HCEC 1CT (cell line): ENCODE data around the gene ABR.
"Not testable (repeated sequence)": the region's sequence is repeated elsewhere in the genome, so short reads cannot be mapped to it uniquely, and the experiment has no call there.

Experiments
- DNase-seq: peaks from one replicate; pipeline ENCODE4 v3.0.0-alpha.2; 2017

The ABR gene

GRCh38 chr17:1199271-1199743 is 19.5 kb upstream of the ABR start:
- not testable (repeated sequence) for DNase-seq

GRCh38 chr17:1197781-1198490 is 18.2 kb upstream of the ABR start:
- DNase-seq, result no peak

DNA sequence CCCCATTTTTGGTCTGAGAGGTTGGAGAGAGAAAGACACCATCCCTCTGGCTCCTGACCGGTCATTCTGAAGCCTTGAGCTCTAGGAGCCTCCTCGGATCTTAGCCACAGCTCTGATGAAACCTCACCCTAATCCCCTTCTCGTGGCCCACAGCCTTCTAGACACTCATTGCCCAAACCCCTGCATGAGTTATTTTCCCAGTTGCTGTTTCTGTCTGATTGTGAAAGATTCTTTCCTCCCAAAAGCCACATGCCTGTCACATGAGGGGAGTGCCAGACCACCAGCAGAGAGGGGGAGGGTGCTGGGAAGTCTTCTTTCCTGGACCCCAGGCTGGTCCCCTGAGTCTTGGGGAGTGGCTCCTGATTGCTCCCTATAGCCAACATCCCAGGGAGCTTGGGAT is 17.6 kb upstream of the ABR start:
- DNase-seq, result peak; percentile 55

GRCh38 chr17:1196946-1197345 is 17.2 kb upstream of the ABR start:
- DNase-seq, result no peak

DNA sequence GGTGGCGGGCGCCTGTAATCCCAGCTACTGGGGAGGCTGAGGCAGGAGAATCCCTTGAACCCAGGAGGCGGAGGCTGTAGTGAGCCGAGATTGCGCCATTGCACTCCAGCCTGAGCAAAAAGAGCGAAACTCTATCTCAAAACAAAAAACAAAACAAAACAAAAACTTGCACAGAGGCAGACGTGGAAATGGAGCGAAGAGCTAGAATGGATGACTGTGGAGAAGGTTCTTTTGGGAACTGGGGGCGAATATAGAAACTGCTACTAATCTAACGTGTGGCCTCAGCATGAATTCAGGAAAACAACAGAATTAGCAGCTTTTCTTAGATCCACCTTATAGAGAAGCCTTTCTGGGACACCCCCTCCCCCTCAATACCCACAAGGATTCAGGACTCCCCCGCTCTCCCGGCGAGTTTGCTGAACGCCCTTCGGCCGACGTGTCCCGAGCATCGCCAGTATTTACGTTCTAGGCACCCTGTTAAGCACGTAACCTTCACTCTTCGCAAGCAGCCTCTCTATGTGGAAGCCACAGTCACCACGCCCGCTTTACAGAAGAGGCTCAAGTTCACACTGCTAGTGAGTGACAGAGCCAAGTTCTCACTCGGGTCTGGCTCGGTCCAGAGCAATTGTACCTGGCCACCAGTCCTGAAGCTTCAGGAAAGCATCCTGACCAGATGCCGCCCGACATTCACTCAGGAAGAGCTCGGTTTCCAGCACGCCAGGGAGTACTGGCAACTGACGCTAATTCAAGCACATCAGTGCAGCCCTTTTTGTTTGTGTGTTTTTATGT is 13.3 kb upstream of the ABR start:
- no peak for DNase-seq

- DNase-seq, result no peak
Observed at GRCh38 chr17:1190751-1191331, 11.1 kb upstream of the ABR start.

GRCh38 chr17:1188812-1189504 is 9.2 kb upstream of the ABR start:
- no peak for DNase-seq

DNA sequence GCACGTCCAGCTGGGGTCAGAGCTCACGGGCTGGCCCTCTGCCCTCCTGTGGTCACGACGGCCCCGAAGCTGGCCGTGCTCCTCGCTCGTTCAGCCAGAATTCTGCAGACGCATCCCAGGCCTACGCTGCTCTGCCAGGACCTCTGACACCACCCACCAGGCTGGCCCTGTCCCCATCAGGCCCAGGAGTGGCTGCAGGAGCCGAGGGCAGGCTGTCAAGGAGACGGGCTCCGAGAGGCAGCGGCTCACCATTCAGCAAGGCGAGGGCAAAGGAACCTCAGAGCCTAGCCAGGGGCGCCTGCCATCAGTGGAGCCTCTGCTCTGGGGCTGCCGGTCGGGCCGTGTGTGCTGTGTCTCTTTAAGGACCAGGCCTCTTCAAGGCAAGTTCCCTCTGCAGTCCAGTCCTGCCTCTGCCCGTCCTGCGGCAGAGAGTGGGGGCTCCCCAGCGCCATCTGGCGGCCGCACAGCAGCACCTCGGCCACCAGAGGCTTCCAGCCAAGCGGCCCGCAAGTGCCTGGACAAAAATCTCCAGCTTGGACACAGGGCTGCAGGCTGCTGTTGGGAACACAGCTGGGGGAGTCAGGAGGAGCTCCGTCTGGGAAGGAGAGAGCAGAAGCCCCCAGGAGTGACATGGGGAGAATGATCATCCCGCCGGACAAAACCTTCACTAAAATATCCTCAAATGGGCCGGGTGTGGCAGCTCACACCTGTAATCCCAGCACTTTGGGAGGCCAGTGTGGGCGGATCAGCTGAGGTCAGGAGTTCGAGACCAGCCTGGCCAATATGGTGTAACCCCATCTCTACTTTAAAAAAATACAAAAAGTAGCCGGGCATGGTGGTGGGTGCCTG is 7.4 kb upstream of the ABR start:
- peak; percentile 79 for DNase-seq

GRCh38 chr17:1186214-1186820 is 6.5 kb upstream of the ABR start:
- no peak for DNase-seq

DNA sequence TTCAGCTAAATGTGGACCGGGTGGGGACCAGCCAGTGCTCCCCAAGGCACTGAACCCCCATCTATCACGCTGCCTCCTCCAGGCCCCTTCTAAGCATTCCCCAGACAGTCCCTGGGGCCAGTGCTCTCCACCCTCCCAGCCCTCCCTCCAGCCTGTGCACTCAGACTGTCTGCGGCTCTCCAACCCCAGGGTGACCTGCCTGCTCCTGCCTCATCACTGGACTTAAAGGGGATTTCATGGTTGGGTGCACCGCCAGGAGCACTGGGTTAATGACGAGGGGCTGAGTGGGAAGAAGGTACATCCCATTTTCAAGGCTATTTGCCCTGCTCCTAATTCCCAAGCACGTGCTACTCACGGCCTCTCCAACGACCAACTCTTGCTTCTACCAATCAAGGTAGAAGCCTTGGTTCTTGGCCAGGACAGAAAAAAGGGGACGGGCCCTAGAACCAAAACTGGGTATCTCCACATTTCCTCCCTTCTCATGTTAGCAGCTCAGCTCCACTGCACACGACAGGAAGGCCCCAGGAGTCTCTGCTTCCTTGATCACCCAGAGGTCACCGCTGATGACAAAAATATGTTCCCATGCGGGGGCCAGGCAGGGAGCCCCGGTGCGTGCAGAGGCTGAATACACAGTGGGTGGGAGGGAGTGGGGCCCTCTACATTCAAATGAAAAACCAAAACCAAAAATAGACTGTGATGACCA is 3.5 kb upstream of the ABR start:
- no peak for DNase-seq

- no peak for DNase-seq
Observed at GRCh38 chr17:1182811-1183170, 3.0 kb upstream of the ABR start.

DNA sequence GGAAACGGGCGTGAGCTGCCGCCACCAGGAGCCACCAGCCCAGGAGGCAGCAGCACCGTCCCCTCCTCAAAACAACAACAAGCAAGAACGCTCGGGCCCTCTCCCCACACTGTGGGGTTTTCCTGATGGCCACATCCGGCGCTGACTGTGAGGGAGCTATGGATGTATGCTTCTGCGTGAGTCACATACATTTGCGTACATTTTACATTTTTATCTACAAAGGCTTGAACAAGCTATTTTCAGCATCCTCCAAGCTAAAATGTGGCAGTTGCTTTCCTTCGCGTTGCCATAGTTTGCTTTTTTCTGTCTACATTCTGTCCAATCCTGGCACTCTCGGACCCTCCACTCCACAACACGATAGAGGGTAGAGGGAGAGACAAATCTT is 2.0 kb upstream of the ABR start:
- DNase-seq, result no peak

GRCh38 chr17:1180958-1181752 is 1.4 kb upstream of the ABR start:
- no peak for DNase-seq

DNA sequence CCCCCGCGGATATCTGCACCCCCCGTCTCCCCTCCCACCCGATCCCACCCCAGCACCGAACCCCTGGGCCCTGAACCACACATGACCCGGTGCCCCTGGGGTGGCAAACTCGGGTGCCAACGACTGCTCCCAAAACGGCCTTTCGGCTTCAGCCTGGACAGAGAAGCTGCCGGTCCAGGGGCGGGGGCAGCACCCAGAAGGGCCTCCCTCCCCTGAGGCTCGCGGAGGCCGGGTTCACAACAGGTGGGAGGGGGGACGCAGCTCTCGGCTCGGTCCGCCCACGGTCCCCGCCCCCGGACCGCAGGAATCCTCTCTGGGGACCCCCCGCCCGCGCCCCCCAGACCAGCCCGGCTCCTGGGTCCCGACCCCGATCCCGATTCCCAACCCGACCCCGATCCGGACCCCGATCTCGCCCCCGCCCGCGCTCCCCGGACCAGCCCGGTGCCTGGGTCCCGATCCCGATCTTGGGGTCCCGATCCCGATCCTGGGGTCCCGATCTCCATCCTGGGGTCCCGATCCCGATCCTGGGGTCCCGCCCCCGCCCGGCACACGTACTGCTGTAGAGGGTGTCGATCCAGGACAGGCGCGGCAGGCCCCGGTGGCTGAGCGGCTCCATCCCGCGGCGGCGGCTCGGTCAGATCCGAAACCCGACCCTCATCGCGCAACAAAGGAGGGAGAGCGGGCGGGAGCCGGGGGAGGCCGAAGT is 516 bp downstream of the ABR start:
- DNase-seq, result no peak

DNA sequence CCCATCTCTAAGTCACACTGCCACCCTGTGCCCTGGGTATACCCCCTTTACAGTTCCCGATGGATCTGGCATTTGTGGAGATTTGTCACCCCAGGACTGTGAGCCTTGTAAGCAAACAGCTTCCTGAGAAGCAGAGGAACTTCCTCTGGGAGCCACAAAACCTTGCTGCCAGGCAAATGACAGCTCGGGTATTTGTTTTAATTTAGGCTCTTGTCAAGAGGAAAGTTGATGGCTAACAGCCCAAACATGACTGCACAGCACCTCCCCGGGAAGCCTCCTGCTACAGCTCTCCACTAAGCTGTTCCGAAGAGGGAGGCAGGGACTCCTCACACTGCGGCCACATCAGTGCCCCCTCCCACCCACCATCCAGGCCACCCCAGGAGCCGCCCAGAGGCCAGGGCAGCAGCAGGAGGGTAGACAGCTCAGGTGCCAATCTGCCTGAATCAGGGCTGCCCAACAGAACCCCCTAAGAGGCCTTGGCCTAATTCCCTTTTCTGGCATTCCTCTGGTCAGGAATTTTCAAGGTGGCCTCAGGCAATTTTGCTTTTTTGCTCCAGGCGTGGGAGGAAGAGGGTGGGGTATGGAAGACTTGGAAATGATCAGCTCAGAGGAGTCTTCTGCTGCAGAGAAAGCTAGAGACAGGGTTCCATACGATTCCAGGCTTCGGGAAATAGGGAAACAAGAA is 2.6 kb downstream of the ABR start:
- no peak for DNase-seq

DNA sequence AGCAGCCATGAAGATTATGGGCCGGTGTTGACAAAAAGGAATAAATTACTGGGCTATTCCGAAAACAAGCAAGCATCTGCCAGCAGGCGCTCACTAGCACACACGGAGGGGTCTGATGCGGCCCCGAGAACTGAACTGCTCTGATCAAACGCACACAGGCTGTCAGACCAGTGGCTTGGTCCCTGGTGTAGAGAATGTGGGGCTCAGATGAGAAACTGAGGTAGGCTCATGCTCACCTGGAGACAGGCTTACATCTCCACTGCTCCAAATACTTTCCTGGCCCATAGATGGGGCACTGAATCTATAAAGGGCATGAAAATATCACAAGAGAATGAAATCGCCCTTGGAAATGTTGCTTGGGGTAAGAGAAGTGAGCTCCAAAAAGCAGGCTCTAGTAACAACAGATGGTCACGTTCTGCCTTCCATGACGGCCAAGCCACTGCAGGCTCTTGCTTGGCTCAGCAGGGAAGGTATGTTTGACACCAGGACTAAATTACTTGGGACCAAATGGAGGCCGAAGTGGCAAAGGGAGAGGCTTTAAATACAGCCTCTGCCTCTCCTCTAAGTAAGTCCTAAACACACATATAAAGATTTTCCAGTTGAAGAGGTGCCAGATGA is 5.4 kb downstream of the ABR start:
- no peak for DNase-seq

DNA sequence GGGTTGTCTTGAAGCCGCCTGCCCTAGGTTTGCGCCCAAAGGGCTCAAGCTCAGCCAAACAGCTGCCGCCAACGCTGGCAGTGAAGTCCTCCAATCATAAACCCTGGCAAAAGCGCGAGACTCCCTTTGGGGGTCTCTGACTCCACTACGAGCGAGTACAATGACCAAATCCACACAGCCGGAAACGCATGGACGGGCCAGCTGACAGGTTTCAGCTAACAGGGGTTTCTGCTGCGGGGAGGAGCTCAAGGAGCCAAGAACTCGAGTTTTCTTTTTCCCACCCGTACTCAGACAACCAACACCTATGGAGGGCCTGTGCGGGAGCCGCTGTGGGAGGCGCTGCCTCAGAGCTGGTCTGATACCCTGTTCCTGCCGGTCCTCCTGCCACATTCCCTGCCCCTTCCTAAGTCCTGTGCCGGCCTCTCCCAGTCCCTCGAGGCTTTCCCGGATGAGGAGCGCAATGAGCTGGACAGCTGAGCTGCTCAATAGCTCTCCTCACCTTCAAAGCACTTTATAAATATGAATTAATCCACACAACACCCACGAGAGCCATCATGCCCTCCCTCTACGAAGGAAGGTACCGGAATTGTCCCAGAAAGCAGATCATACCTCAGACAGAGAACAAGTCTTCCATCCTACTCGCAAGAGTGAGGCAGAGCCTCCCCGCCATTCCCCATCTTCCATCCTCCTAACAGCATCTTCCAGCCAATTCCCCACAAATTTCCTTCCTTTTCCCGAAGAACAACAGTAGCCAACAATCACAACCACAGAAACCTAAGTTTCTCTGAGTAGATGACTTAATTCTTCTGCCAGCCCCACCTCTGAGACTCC is 6.1 kb downstream of the ABR start:
- DNase-seq, result no peak

- DNase-seq, result no peak
Observed at GRCh38 chr17:1171953-1172352, 7.8 kb downstream of the ABR start.
